HepG2 (cell line): Measurements from ENCODE around the gene GNG2. TPM values are rescaled to one million over a fixed set of nuclear protein-coding genes. Genes with fewer than 3 reads are reported as not detected.

ENCODE experiments used
- ATAC-seq: fragments of 200-7000 bp; cut with Tn5 transposase; 3 replicates; pipeline ENCODE4 v1.9.1; 2020; ENCODE audit warnings: mild to moderate bottlenecking, moderate library complexity
- BruUV-seq: library from RNA; stranded (reverse); fragments of 400-500 nt; replicated peaks from 2 replicates; lab custom pipeline; 2021; lab: Mats Ljungman, UMichigan
- CTCF ChIA-PET: fragments of 300-600 bp; formaldehyde crosslinking; extraction: SDS; loops from one replicate; lab custom pipeline; 2021; ENCODE audit warnings: low total read pairs, inconsistent platforms, low intra/inter-chr PET ratio; lab: Yijun Ruan, JAX
- POLR2A ChIA-PET: fragments of 350-600 bp; sonication (Branson Sonifier 250); formaldehyde crosslinking; loops from one replicate; lab custom pipeline; 2020; ENCODE audit warnings: antibody characterized with exemption, inconsistent platforms; lab: Yijun Ruan, JAX
- DNase-seq: peaks from one replicate; pipeline ENCODE4 v3.0.0-alpha.2; 2015; ENCODE audit warnings: low spot score
- FAIRE-seq: peaks from 3 replicates; lab custom pipeline; 2011; peaks lifted over from hg19 to GRCh38; lab: Jason Lieb, UNC
- H2AFZ ChIP-seq: one replicate; pipeline ENCODE4 v1.6.1; 2011; ENCODE audit warnings: low read length, inconsistent platforms
- H3K27ac ChIP-seq: fragments of 300-600 bp; 3 replicates; pipeline ENCODE4 v1.8.0; 2011; ENCODE audit warnings: mixed run types, mild to moderate bottlenecking, mixed read lengths, low read length, inconsistent platforms; ENCODE audit not compliant: insufficient read depth; ENCODE audit errors: extremely low read length
- H3K27me3 ChIP-seq, 2 experiments: fragments of 200-600 bp in 1 of 2; 2 replicates in 1 of 2; 3 replicates in 1 of 2; pipeline versions ENCODE4 v1.6.0 to v1.8.0; 2011; ENCODE audit warnings: low read length in 2 of 2, mild to moderate bottlenecking in 2 of 2, moderate library complexity in 2 of 2, inconsistent platforms in 1 of 2; ENCODE audit not compliant: insufficient read depth in 2 of 2, control insufficient read depth in 1 of 2
- H3K36me3 ChIP-seq, 2 experiments: fragments of 200-600 bp in 1 of 2; replicated peaks in 1 of 2; 2 replicates in 1 of 2; 3 replicates in 1 of 2; pipeline versions ENCODE4 v1.5.1 to v1.8.0; 2011; ENCODE audit warnings: low read length in 2 of 2, inconsistent platforms in 1 of 2; ENCODE audit not compliant: insufficient read depth in 2 of 2, control insufficient read depth in 1 of 2
- H3K4me1 ChIP-seq: 2 replicates; pipeline ENCODE4 v1.5.1; 2012; ENCODE audit warnings: low read length, inconsistent platforms; ENCODE audit not compliant: insufficient read depth
- H3K4me2 ChIP-seq: 2 replicates; pipeline ENCODE4 v1.6.0; 2011; ENCODE audit warnings: low read depth, low read length, inconsistent platforms
- H3K4me3 ChIP-seq, 3 experiments: fragments of 200-600 bp in 1 of 3; sonication (generic), shearing (Covaris generic) in 1 of 3; replicated peaks in 1 of 3; 2 replicates each; pipeline ENCODE4 v1.5.1; 2011 to 2016; ENCODE audit warnings: low read length in 3 of 3, inconsistent platforms in 2 of 3, low read depth in 2 of 3, mild to moderate bottlenecking in 2 of 3, control low read depth in 1 of 3, mixed read lengths in 1 of 3; ENCODE audit not compliant: insufficient read depth in 1 of 3
- H3K79me2 ChIP-seq: one replicate; pipeline ENCODE4 v1.6.1; 2011; ENCODE audit warnings: low read length, inconsistent platforms; ENCODE audit not compliant: insufficient read depth
- H3K9ac ChIP-seq: 2 replicates; pipeline ENCODE4 v1.6.0; 2011; ENCODE audit warnings: mild to moderate bottlenecking, low read depth, low read length, inconsistent platforms; ENCODE audit not compliant: insufficient read depth
- H3K9me3 ChIP-seq: 2 replicates; pipeline ENCODE4 v1.5.1; 2012; ENCODE audit warnings: mild to moderate bottlenecking, low read length
- H4K20me1 ChIP-seq: 2 replicates; pipeline ENCODE4 v1.6.0; 2011; ENCODE audit warnings: inconsistent platforms, mild to moderate bottlenecking, low read length, moderate library complexity; ENCODE audit not compliant: insufficient read depth
- GATAD2A ChIP-seq: IDR thresholded peaks from 2 replicates; pipeline ENCODE4 v1.6.1; 2016
- HCFC1 ChIP-seq: fragments of 150-350 bp; IDR thresholded peaks from 2 replicates; pipeline ENCODE4 v1.6.1; 2014; ENCODE audit warnings: low read depth, low read length
- HMG20B ChIP-seq: conservative IDR thresholded peaks from 2 replicates; pipeline ENCODE4 v1.6.1; 2016; ENCODE audit warnings: missing genetic modification reagents, missing compliant biosample characterization
- HOXA9 ChIP-seq: sonication (generic); formaldehyde crosslinking; IDR thresholded peaks from 2 replicates; pipeline ENCODE4 v1.8.1; 2022; ENCODE audit warnings: missing genetic modification reagents, mild to moderate bottlenecking, moderate library complexity, borderline replicate concordance
- JARID2 ChIP-seq: sonication (generic); formaldehyde crosslinking; IDR thresholded peaks from 2 replicates; pipeline ENCODE4 v1.8.1; 2023; ENCODE audit warnings: missing genetic modification reagents, inconsistent platforms; ENCODE audit not compliant: insufficient replicate concordance
- JUN ChIP-seq: sonication (generic); formaldehyde crosslinking; IDR thresholded peaks from 2 replicates; pipeline ENCODE4 v1.4.0; 2020; ENCODE audit warnings: mild to moderate bottlenecking, missing genetic modification reagents
- MAFG ChIP-seq: sonication (generic); formaldehyde crosslinking; IDR thresholded peaks from 2 replicates; pipeline ENCODE4 v1.5.1; 2020; ENCODE audit warnings: mild to moderate bottlenecking, missing genetic modification reagents
- PHF8 ChIP-seq: sonication (generic); formaldehyde crosslinking; IDR thresholded peaks from 2 replicates; pipeline ENCODE4 v1.5.0; 2020; ENCODE audit warnings: missing genetic modification reagents
- RERE ChIP-seq: IDR thresholded peaks from 2 replicates; pipeline ENCODE4 v1.6.1; 2016; ENCODE audit warnings: low read depth, missing genetic modification reagents, missing compliant biosample characterization
- SIN3B ChIP-seq: fragments of 150-350 bp; IDR thresholded peaks from 2 replicates; pipeline ENCODE4 v1.6.1; 2014; ENCODE audit warnings: low read length
- SRSF1 ChIP-seq: fragments of 200-400 bp; formaldehyde crosslinking; optimal IDR thresholded peaks from 2 replicates; pipeline ENCODE3; 2017; ENCODE audit warnings: mild to moderate bottlenecking, low read depth, low read length, moderate library complexity
- STAG1 ChIP-seq: sonication (generic); formaldehyde crosslinking; IDR thresholded peaks from 2 replicates; pipeline ENCODE4 v1.4.0; 2020; ENCODE audit warnings: missing genetic modification reagents
- ZBTB20 ChIP-seq: sonication (generic); formaldehyde crosslinking; IDR thresholded peaks from 2 replicates; pipeline ENCODE4 v1.8.1; 2023; ENCODE audit warnings: missing genetic modification reagents, low read depth, mild to moderate bottlenecking, borderline replicate concordance
- ZBTB39 ChIP-seq: sonication (generic); formaldehyde crosslinking; IDR thresholded peaks from 2 replicates; pipeline ENCODE4 v1.5.0; 2020; ENCODE audit warnings: missing genetic modification reagents
- ZFP37 ChIP-seq: sonication (generic); formaldehyde crosslinking; IDR thresholded peaks from 2 replicates; pipeline ENCODE4 v1.4.0; 2020; ENCODE audit warnings: missing genetic modification reagents, borderline replicate concordance
- ZFX ChIP-seq: sonication (generic); formaldehyde crosslinking; IDR thresholded peaks from 2 replicates; pipeline ENCODE4 v1.4.0; 2020; ENCODE audit warnings: mild to moderate bottlenecking, low read depth, missing genetic modification reagents, moderate library complexity
- ZNF101 ChIP-seq: sonication (generic); formaldehyde crosslinking; IDR thresholded peaks from 2 replicates; pipeline ENCODE4 v1.4.0; 2020; ENCODE audit warnings: mild to moderate bottlenecking, low read depth, missing genetic modification reagents, borderline replicate concordance
- ZNF235 ChIP-seq: sonication (generic); formaldehyde crosslinking; IDR thresholded peaks from 2 replicates; pipeline ENCODE4 v1.8.1; 2023; ENCODE audit warnings: mild to moderate bottlenecking, missing genetic modification reagents, borderline replicate concordance
- ZNF326 ChIP-seq: sonication (generic); formaldehyde crosslinking; IDR thresholded peaks from 2 replicates; pipeline ENCODE4 v1.4.0; 2020; ENCODE audit warnings: missing genetic modification reagents, borderline replicate concordance
- WGBS: methylation state at CpG from one replicate; pipeline ENCODE4 v1.1.6; 2017; ENCODE audit warnings: low lambda C conversion rate; 5-methylcytosine and 5-hydroxymethylcytosine counted together
- in situ Hi-C: cut with HindIII; loops from 2 replicates; pipeline ENCODE4 v1.10.0; 2017; ENCODE audit warnings: low pct_unique_long_range_greater_than_20kb; ENCODE audit not compliant: extremely low pct_ligation_motif_present
- intact Hi-C: fragments of 100-400 bp; cut with micrococcal nuclease; formaldehyde crosslinking; loops from one replicate; pipeline ENCODE4 v1.10.0; 2022; ENCODE audit not compliant: unreplicated experiment
- polyA plus RNA-seq, 8 experiments: library from polyadenylated mRNA; depleted of rRNA in 3 of 8; stranded (reverse) in 7 of 8; unstranded in 1 of 8; fragments of >200 nt; fragmentation: Illumina TruSeq in 4 of 8; extraction: Trizol in 4 of 8; gene quantifications; 2 replicates each; pipeline versions ENCODE4 v1.2.1 to v1.2.3, GENCODE V29; 2011 to 2016; ENCODE audit warnings: low read depth in 4 of 8, missing spikeins in 1 of 8, mixed read lengths in 1 of 8; ENCODE audit not compliant: insufficient read depth in 1 of 8
- total RNA-seq, 5 experiments: library from RNA; depleted of rRNA; stranded (reverse); fragments of >200 nt; fragmentation: Illumina TruSeq; extraction: Trizol; gene quantifications; 2 replicates each; pipeline ENCODE4 v1.2.3, GENCODE V29; 2016; ENCODE audit warnings: low read depth in 1 of 5

GNG2 gene
- total and polyA plus RNA-seq, 2 of the 13 experiments (the other 11 are each of a cell fraction or from before 2014, with no cell fraction given) = not detected

DNA sequence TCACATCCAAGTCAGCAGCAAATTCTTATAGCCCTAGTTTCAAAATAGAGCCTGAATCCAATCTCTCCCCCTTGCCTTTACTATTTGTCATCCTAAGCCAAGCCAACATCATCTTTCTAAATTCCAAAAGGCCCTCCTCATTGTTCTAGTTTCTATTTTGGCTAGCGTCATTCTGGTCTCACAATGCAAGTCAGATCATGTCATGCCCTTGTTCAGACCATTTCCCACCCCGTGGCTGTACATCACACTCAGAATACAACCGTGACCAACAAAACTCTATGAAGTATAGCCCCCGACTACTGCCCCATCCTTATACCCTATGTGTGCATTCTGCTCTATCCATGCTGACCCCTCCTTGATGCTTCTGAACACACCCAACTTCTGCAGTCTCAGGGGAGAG lies 12.3 kb upstream of the GNG2 start:
- no peak for DNase-seq
- Histone ChIP-seq H2AFZ (no peak overlapping the region), H3K9ac (no peak overlapping the region), H3K36me3 (no peaks in the 10 kb centered on the region), H3K79me2 (no peaks in the 10 kb centered on the region), H3K27me3 (no peaks in the 10 kb centered on the region; a peak in 1 of 5 replicates), H3K4me2 (no peak overlapping the region), H4K20me1 (no peaks in the 10 kb centered on the region), H3K9me3 (no peaks in the 10 kb centered on the region), H3K4me1 (no peaks in the 10 kb centered on the region), H3K27ac (no peak overlapping the region), H3K4me3 (no peak overlapping the region)
- ChIA-PET CTCF (no interaction called here), POLR2A (no interaction called here)
- intact Hi-C loops (no loop called here), in situ Hi-C loops (no loop called here)
- TF ChIP-seq MAFG (CRISPR knock-in tag) = no peak
- no peak for TF ChIP-seq PHF8 (CRISPR knock-in tag)
- no peak for TF ChIP-seq ZNF326 (CRISPR knock-in tag)
- TF ChIP-seq HOXA9 (CRISPR knock-in tag) = no peak
- no peak for TF ChIP-seq ZBTB39
- TF ChIP-seq STAG1 (CRISPR knock-in tag) = no peak
- TF ChIP-seq HCFC1 = no peak
- no peak for TF ChIP-seq JUN (CRISPR knock-in tag)
- no peak for TF ChIP-seq ZBTB20 (CRISPR knock-in tag)
- TF ChIP-seq ZFX = no peak
- no peak for TF ChIP-seq RERE
- TF ChIP-seq GATAD2A (CRISPR knock-in tag) = no peak
- TF ChIP-seq ZNF235 (CRISPR knock-in tag) = no peak
- TF ChIP-seq HMG20B (CRISPR knock-in tag) = no peak
- no peak for TF ChIP-seq SRSF1
- no peak for TF ChIP-seq ZNF101 (CRISPR knock-in tag)
- no peak for TF ChIP-seq SIN3B
- no peak for TF ChIP-seq JARID2 (CRISPR knock-in tag)
- TF ChIP-seq ZFP37 (CRISPR knock-in tag) = no peak
- 0% methylated on average over 4 of the region's 4 CpGs for WGBS
- no peak for ATAC-seq
- no peak for FAIRE-seq
- no TSS peak for BruUV-seq
